GM12875 (cell line): ENCODE measurements around the gene RPTOR.

Source experiments
- H3K4me3 ChIP-seq: one replicate; pipeline ENCODE4 v1.5.1; 2011; ENCODE audit warnings: low read depth, low read length, control low read depth
- CTCF ChIP-seq: IDR thresholded peaks from 2 replicates; pipeline ENCODE4 v1.5.1; 2011; ENCODE audit warnings: low read depth, mild to moderate bottlenecking, control low read depth, inconsistent platforms, low read length, moderate library complexity, borderline replicate concordance; ENCODE audit not compliant: insufficient read depth

The RPTOR gene

GRCh38 chr17:80720610-80721577 is 176.3 kb downstream of the RPTOR start:
- no peak overlapping the region for H3K4me3 ChIP-seq
- TF ChIP-seq CTCF = no peak

GRCh38 chr17:80722661-80723060 is 178.0 kb downstream of the RPTOR start:
- H3K4me3 ChIP-seq = no peak overlapping the region
- TF ChIP-seq CTCF = no peak

GRCh38 chr17:80724775-80725266 is 180.2 kb downstream of the RPTOR start:
- TF ChIP-seq CTCF = no peak
- H3K4me3 ChIP-seq = no peak overlapping the region

DNA sequence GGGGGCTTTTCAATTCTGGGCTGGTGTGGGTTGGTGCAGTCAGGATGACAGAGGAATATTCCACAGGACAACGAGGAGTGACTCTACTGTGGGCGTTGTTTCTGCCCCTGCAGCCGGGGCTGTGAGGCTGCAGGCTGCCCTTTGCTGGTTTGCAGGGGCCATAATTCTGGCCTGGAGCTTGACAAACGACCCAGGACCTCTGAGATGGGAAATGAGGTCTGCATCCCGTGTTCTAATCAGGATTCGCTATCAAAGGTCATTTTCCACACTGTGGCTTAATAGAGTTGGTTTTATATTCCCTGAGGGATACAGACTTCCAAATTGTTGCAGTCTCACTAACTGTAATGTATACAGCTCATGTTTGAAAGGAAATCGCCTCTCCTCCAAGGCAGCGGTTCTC is 180.9 kb downstream of the RPTOR start:
- no peak overlapping the region for H3K4me3 ChIP-seq
- no peak for TF ChIP-seq CTCF

DNA sequence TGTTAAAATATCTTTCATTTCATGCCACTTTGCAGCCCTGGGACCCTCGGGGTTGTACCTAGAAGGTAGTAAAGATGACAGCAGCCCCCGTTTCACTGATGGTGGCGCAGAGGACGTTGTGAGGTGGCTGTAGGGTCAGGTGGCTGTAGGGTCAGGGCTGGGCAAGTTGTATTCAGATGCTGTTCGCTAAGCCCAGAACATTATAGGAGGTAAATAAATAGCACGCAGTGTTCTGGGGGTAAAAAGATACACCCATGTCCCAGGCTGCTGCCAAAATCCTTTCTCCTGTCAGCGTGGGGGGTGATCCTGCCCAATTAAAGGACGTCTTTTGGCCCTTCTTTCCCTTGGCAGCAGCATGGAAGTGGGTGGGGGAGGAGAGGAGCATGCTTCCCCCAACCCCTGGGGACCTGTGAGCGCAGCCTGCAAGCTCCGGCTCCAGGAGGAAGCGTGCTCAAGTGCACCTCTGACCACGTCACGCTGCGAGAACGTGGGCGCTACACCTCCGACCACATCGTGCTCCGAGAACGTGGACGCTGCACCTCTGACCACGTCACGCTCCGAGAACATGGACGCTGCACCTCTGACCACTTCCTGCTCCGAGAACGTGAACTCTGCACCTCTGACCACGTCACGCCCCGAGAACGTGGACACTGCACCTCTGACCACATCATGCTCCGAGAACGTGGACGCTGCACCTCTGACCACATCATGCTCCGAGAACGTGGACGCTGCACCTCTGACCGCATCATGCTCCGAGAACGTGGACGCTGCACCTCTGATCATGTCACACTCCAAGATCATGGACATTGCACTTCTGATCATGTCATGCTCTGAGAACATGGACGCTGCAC is 182.1 kb downstream of the RPTOR start:
- no peak for TF ChIP-seq CTCF
- H3K4me3 ChIP-seq = no peak overlapping the region

- no peak overlapping the region for H3K4me3 ChIP-seq
- TF ChIP-seq CTCF = no peak
Observed at GRCh38 chr17:80727409-80727755, 182.7 kb downstream of the RPTOR start.

DNA sequence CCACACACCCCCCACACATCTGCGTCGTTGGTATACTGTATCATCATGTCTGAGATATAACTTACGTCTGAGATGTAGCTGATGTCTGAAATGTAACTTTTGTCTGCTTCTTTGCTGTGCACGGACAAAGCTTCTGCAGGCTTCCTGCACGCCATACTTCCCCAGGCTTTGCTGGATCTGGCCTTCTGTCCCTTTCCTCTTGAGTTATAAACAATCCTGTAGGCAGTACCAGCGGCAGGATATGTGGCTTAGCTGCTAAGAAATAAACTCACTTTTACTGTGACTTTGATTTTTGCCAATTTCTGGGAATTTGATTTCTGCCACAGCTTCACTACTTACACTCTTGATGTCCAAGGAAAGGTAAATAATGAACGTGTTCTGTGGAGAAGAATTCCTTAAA is 184.4 kb downstream of the RPTOR start:
- TF ChIP-seq CTCF = no peak
- H3K4me3 ChIP-seq = no peak overlapping the region
